Neural cell (in vitro differentiated cells): ENCODE data around the gene DPH1. TPM values are rescaled to one million over a fixed set of nuclear protein-coding genes. Genes with fewer than 3 reads are reported as not detected.

Experiments used
- H2AFZ ChIP-seq: fragments of 200-600, 300-800 bp; sonication (generic), shearing (Covaris generic); 2 replicates; pipeline ENCODE4 v1.6.0; 2014; ENCODE audit warnings: low read depth, mild to moderate bottlenecking, antibody characterized with exemption, low read length, moderate library complexity
- H3F3A ChIP-seq: fragments of 200-600 bp; shearing (Covaris generic); 2 replicates; pipeline ENCODE4 v1.6.1; 2016; ENCODE audit warnings: mild to moderate bottlenecking, moderate library complexity, mixed read lengths, antibody characterized with exemption, low read length; ENCODE audit not compliant: insufficient read depth, poor library complexity, severe bottlenecking
- H3K27ac ChIP-seq: fragments of 200-600, 300-800 bp; sonication (generic), shearing (Covaris generic); 2 replicates; pipeline ENCODE4 v1.5.1; 2014; ENCODE audit warnings: mild to moderate bottlenecking, low read length, moderate library complexity
- H3K27me3 ChIP-seq: fragments of 300-800, 200-600 bp; sonication (generic), shearing (Covaris generic); 2 replicates; pipeline ENCODE4 v1.6.0; 2014; ENCODE audit warnings: mild to moderate bottlenecking, low read depth, low read length, moderate library complexity; ENCODE audit not compliant: insufficient read depth
- H3K36me3 ChIP-seq: fragments of 300-800, 200-600 bp; sonication (generic), shearing (Covaris generic); 2 replicates; pipeline ENCODE4 v1.5.1; 2014; ENCODE audit warnings: mild to moderate bottlenecking, antibody characterized with exemption, low read length, moderate library complexity; ENCODE audit not compliant: insufficient read depth
- H3K4me2 ChIP-seq: fragments of 300-800, 200-600 bp; sonication (generic), shearing (Covaris generic); 2 replicates; pipeline ENCODE4 v1.6.0; 2014; ENCODE audit warnings: mild to moderate bottlenecking, low read length
- H3K4me3 ChIP-seq: fragments of 300-800, 200-600 bp; sonication (generic), shearing (Covaris generic); 2 replicates; pipeline ENCODE4 v1.5.1; 2014; ENCODE audit warnings: mild to moderate bottlenecking, low read length, moderate library complexity
- H3K79me2 ChIP-seq: fragments of 200-600 bp; shearing (Covaris generic); replicated peaks from 2 replicates; pipeline ENCODE4 v1.6.0; 2014; ENCODE audit warnings: mild to moderate bottlenecking, low read length, moderate library complexity; ENCODE audit not compliant: insufficient read depth
- H3K9ac ChIP-seq: fragments of 300-800, 200-600 bp; sonication (generic), shearing (Covaris generic); 2 replicates; pipeline ENCODE4 v1.6.1; 2016; ENCODE audit warnings: mild to moderate bottlenecking, low read length, mixed read lengths
- H3K9me2 ChIP-seq: fragments of 200-600 bp; shearing (Covaris generic); 2 replicates; pipeline ENCODE4 v1.6.1; 2016; ENCODE audit warnings: mild to moderate bottlenecking, low read length, mixed read lengths; ENCODE audit not compliant: insufficient read depth
- H3K9me3 ChIP-seq: fragments of 200-600, 300-800 bp; sonication (generic), shearing (Covaris generic); 2 replicates; pipeline ENCODE4 v1.6.1; 2016; ENCODE audit warnings: mild to moderate bottlenecking, mixed run types, low read length, moderate library complexity, mixed read lengths
- H4K20me1 ChIP-seq: fragments of 200-600 bp; shearing (Covaris generic); 2 replicates; pipeline ENCODE4 v1.6.1; 2016; ENCODE audit warnings: mild to moderate bottlenecking, mixed run types; ENCODE audit not compliant: insufficient read depth
- CTCF ChIP-seq: fragments of 450-650 bp; IDR thresholded peaks from 2 replicates; pipeline ENCODE4 v1.5.1; 2014; ENCODE audit warnings: antibody characterized with exemption, mild to moderate bottlenecking, moderate library complexity; ENCODE audit not compliant: poor library complexity, severe bottlenecking
- EP300 ChIP-seq: fragments of 450-650 bp; conservative IDR thresholded peaks from 2 replicates; pipeline ENCODE4 v1.6.1; 2014; ENCODE audit warnings: antibody characterized with exemption, mild to moderate bottlenecking, moderate library complexity; ENCODE audit not compliant: poor library complexity, severe bottlenecking
- EZH2 ChIP-seq: fragments of 200-600, 300-800 bp; shearing (Covaris generic), sonication (generic); IDR thresholded peaks from 2 replicates; pipeline ENCODE4 v1.6.1; 2014; ENCODE audit warnings: antibody characterized with exemption, low read length, borderline replicate concordance, mild to moderate bottlenecking; ENCODE audit not compliant: insufficient read depth, poor library complexity, severe bottlenecking
- MXI1 ChIP-seq: fragments of 450-650 bp; conservative IDR thresholded peaks from 2 replicates; pipeline ENCODE4 v1.6.1; 2014; ENCODE audit warnings: antibody characterized with exemption, mild to moderate bottlenecking; ENCODE audit not compliant: poor library complexity, severe bottlenecking
- POLR2AphosphoS5 ChIP-seq: IDR thresholded peaks from 2 replicates; pipeline ENCODE4 v1.6.1; 2012
- RAD21 ChIP-seq: fragments of 450-650 bp; conservative IDR thresholded peaks from 2 replicates; pipeline ENCODE4 v1.6.1; 2014; ENCODE audit warnings: antibody characterized with exemption, mild to moderate bottlenecking, moderate library complexity
- REST ChIP-seq: IDR thresholded peaks from 2 replicates; pipeline ENCODE4 v1.6.1; 2012; ENCODE audit warnings: borderline replicate concordance
- SMC3 ChIP-seq: fragments of 450-650 bp; conservative IDR thresholded peaks from 2 replicates; pipeline ENCODE4 v1.6.1; 2014; ENCODE audit warnings: antibody characterized with exemption, mild to moderate bottlenecking, moderate library complexity; ENCODE audit not compliant: poor library complexity
- TAF1 ChIP-seq: IDR thresholded peaks from 2 replicates; pipeline ENCODE4 v1.6.1; 2012; ENCODE audit warnings: low read depth
- polyA plus RNA-seq: library from polyadenylated mRNA; depleted of rRNA; stranded (reverse); fragments of >200 nt; gene quantifications from 2 replicates; pipeline ENCODE4 v1.2.3, GENCODE V29; 2014

Gene DPH1
- polyA plus RNA-seq, 1 donor from 2014 or later, result 44.8 TPM

GRCh38 chr17:2037155-2037554, 7.2 kb downstream of the DPH1 start:
- TF ChIP-seq RAD21, result no peak
- no peak for TF ChIP-seq TAF1
- TF ChIP-seq SMC3, result no peak
- TF ChIP-seq EP300, result no peak
- TF ChIP-seq CTCF, result no peak
- TF ChIP-seq MXI1, result no peak
- TF ChIP-seq REST, result no peak
- TF ChIP-seq POLR2AphosphoS5, result no peak
- TF ChIP-seq EZH2, result no peak
- no peaks in the 10 kb centered on the region for H3K79me2 ChIP-seq
- H3K9me2 ChIP-seq, result no peaks in the 10 kb centered on the region
- H3F3A ChIP-seq, result no peaks in the 10 kb centered on the region
- no peaks in the 10 kb centered on the region for H3K27me3 ChIP-seq
- no peaks in the 10 kb centered on the region for H3K36me3 ChIP-seq
- H4K20me1 ChIP-seq, result no peaks in the 10 kb centered on the region
- no peak overlapping the region for H3K9ac ChIP-seq
- H2AFZ ChIP-seq, result no peak overlapping the region
- no peaks in the 10 kb centered on the region for H3K9me3 ChIP-seq
- H3K27ac ChIP-seq, result no peak overlapping the region
- H3K4me3 ChIP-seq, result no peak overlapping the region
- no peak overlapping the region for H3K4me2 ChIP-seq

DNA sequence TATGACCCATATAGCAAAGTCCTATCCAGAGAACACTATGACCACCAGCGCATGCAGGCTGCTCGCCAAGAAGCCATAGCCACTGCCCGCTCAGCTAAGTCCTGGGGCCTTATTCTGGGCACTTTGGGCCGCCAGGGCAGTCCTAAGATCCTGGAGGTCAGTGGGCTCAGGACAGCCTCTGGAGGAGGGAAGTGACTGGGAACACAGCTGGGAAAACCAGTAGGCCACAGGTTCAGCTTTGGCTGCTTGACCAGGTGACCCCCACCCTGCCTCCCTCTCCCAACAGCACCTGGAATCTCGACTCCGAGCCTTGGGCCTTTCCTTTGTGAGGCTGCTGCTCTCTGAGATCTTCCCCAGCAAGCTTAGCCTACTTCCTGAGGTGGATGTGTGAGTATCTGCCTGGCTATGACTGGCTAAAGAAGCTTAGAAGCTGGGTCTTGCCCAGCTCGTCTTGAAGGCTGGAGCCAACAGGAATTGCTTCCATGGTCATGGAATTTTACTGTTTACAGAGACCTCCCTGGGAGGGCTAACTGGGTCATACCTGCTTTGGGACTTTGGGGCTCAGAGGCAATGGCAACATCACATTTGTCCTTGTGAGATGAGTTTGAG, 10.4 kb downstream of the DPH1 start:
- H3K27ac ChIP-seq, result no peak overlapping the region
- no peaks in the 10 kb centered on the region for H4K20me1 ChIP-seq
- H3K79me2 ChIP-seq, result no peaks in the 10 kb centered on the region
- no peaks in the 10 kb centered on the region for H3K27me3 ChIP-seq
- no peak overlapping the region for H3K4me3 ChIP-seq
- no peaks in the 10 kb centered on the region for H3K36me3 ChIP-seq
- peaks cover 6% of the 10 kb centered on the region for H3F3A ChIP-seq
- no peak overlapping the region for H2AFZ ChIP-seq
- H3K9me3 ChIP-seq, result no peaks in the 10 kb centered on the region
- H3K9me2 ChIP-seq, result no peaks in the 10 kb centered on the region
- H3K9ac ChIP-seq, result no peak overlapping the region
- H3K4me2 ChIP-seq, result no peak overlapping the region
- TF ChIP-seq EZH2 (no peak), TAF1 (no peak), CTCF (no peak), SMC3 (no peak)
